GM12878 (cell line): ENCODE data around the gene ZNF100. TPM values are rescaled to one million over a fixed set of nuclear protein-coding genes. Genes with fewer than 3 reads are reported as not detected.

Source experiments
- CBX5 ChIP-seq: sonication (generic); IDR thresholded peaks from 2 replicates; pipeline ENCODE4 v1.6.1; 2016; ENCODE audit warnings: low read depth, moderate library complexity, mild to moderate bottlenecking, inconsistent platforms
- CREB1 ChIP-seq: IDR thresholded peaks from 2 replicates; pipeline ENCODE4 v1.6.1; 2012; ENCODE audit warnings: low read depth, mild to moderate bottlenecking, inconsistent platforms
- EGR1 ChIP-seq, 2 experiments: IDR thresholded peaks; 1 replicate in 1 of 2; 2 replicates in 1 of 2; pipeline ENCODE4 v1.6.1; 2011 to 2012; ENCODE audit warnings: low read depth in 2 of 2, low read length in 2 of 2, borderline replicate concordance in 1 of 2, mild to moderate bottlenecking in 1 of 2, moderate library complexity in 1 of 2
- ESRRA ChIP-seq: IDR thresholded peaks from 2 replicates; pipeline ENCODE4 v1.6.1; 2012; ENCODE audit warnings: mild to moderate bottlenecking, low read length, improper control_type of control experiment
- FOS ChIP-seq: IDR thresholded peaks from 3 replicates; pipeline ENCODE4 v1.6.1; 2011; ENCODE audit warnings: borderline replicate concordance; ENCODE audit not compliant: insufficient read length; ENCODE audit errors: extremely low read depth
- FOXK2 ChIP-seq: fragments of 450-650 bp; IDR thresholded peaks from 2 replicates; pipeline ENCODE4 v1.6.1; 2017; ENCODE audit warnings: mild to moderate bottlenecking, moderate library complexity
- HCFC1 ChIP-seq: fragments of 150-350 bp; IDR thresholded peaks from 2 replicates; pipeline ENCODE4 v1.6.1; 2014; ENCODE audit warnings: low read length
- IKZF1 ChIP-seq: fragments of 450-650 bp; conservative IDR thresholded peaks from 2 replicates; pipeline ENCODE4 v1.6.1; 2017; ENCODE audit warnings: antibody characterized with exemption, mild to moderate bottlenecking
- NFXL1 ChIP-seq: fragments of 450-650 bp; IDR thresholded peaks from 2 replicates; pipeline ENCODE4 v1.6.1; 2017; ENCODE audit warnings: antibody characterized with exemption, mild to moderate bottlenecking, borderline replicate concordance
- NFYA ChIP-seq: IDR thresholded peaks from 2 replicates; pipeline ENCODE4 v1.6.1; 2011; ENCODE audit warnings: low read depth, mild to moderate bottlenecking, low read length, improper control_type of control experiment, borderline replicate concordance
- NR2C1 ChIP-seq: fragments of 450-650 bp; IDR thresholded peaks from 2 replicates; pipeline ENCODE4 v1.6.1; 2017; ENCODE audit warnings: antibody characterized with exemption, mild to moderate bottlenecking, moderate library complexity
- NR2C2 ChIP-seq: IDR thresholded peaks from 2 replicates; pipeline ENCODE4 v1.6.1; 2011; ENCODE audit warnings: borderline replicate concordance, low read depth; ENCODE audit not compliant: control insufficient read depth, insufficient read length
- POU2F2 ChIP-seq: IDR thresholded peaks from 3 replicates; pipeline ENCODE4 v1.6.1; 2011; ENCODE audit warnings: low read depth, mild to moderate bottlenecking, low read length, borderline replicate concordance
- RELA ChIP-seq: fragments of 450-650 bp; IDR thresholded peaks from 2 replicates; pipeline ENCODE4 v1.8.0; 2014; ENCODE audit warnings: borderline replicate concordance; ENCODE audit not compliant: partially characterized antibody
- RELB ChIP-seq: fragments of 450-650 bp; IDR thresholded peaks from 2 replicates; pipeline ENCODE4 v1.6.1; 2017; ENCODE audit warnings: low read depth, mild to moderate bottlenecking, moderate library complexity
- SMC3 ChIP-seq: IDR thresholded peaks from 2 replicates; pipeline ENCODE4 v1.6.1; 2011; ENCODE audit warnings: low read length, improper control_type of control experiment, borderline replicate concordance
- SREBF1 ChIP-seq: IDR thresholded peaks from 2 replicates; pipeline ENCODE4 v1.6.1; 2012; ENCODE audit warnings: mild to moderate bottlenecking, low read length
- SREBF2 ChIP-seq: IDR thresholded peaks from 2 replicates; pipeline ENCODE4 v1.6.1; 2012; ENCODE audit warnings: mild to moderate bottlenecking, low read length
- ZBED1 ChIP-seq: IDR thresholded peaks from 2 replicates; pipeline ENCODE4 v1.6.1; 2016; ENCODE audit warnings: borderline replicate concordance
- ZNF207 ChIP-seq: fragments of 450-650 bp; IDR thresholded peaks from 2 replicates; pipeline ENCODE4 v1.6.1; 2014; ENCODE audit warnings: antibody characterized with exemption, mild to moderate bottlenecking, borderline replicate concordance
- polyA plus RNA-seq, 11 experiments: library from polyadenylated mRNA; depleted of rRNA in 4 of 11; unstranded in 6 of 11; stranded (reverse) in 5 of 11; fragments of >200 nt; fragmentation: Nextera tagmentation in 4 of 11; fragmentation: Illumina TruSeq in 1 of 11; extraction: Ambion mirVana in 4 of 11; extraction: Trizol in 1 of 11; gene quantifications; 1 replicate in 1 of 11; 2 replicates in 10 of 11; pipeline versions ENCODE4 v1.2.1 to v1.2.3, GENCODE V29; 2011 to 2016; ENCODE audit warnings: inconsistent platforms in 2 of 11, missing spikeins in 2 of 11, low read depth in 1 of 11
- total RNA-seq, 4 experiments: library from RNA; depleted of rRNA in 3 of 4; stranded (reverse); fragments of >200 nt in 3 of 4; fragmentation: Illumina TruSeq in 1 of 4; extraction: Trizol in 1 of 4; gene quantifications; 2 replicates each; pipeline versions ENCODE4 v1.2.1 to v1.2.3, GENCODE V29; 2013 to 2021
- TF ChIP-seq, protein P1 (sequence below): fragments of 450-650 bp; formaldehyde crosslinking; IDR thresholded peaks from 2 replicates; pipeline ENCODE4 v1.4.0; 2020; ENCODE audit warnings: mild to moderate bottlenecking, moderate library complexity
- TF ChIP-seq, protein P2 (sequence below): fragments of 450-650 bp; IDR thresholded peaks from 2 replicates; pipeline ENCODE4 v1.6.1; 2017; ENCODE audit warnings: mild to moderate bottlenecking, moderate library complexity

Gene ZNF100
- total and polyA plus RNA-seq, 10 of the 15 experiments (the other 5 are each of a cell fraction or from before 2014, with no cell fraction given), result 3.0 to 18.2 (median 9.4) TPM

GRCh38 chr19:21767065-21767800 is at the start of gene ZNF100 (continued):
- TF ChIP-seq, protein P1, sequence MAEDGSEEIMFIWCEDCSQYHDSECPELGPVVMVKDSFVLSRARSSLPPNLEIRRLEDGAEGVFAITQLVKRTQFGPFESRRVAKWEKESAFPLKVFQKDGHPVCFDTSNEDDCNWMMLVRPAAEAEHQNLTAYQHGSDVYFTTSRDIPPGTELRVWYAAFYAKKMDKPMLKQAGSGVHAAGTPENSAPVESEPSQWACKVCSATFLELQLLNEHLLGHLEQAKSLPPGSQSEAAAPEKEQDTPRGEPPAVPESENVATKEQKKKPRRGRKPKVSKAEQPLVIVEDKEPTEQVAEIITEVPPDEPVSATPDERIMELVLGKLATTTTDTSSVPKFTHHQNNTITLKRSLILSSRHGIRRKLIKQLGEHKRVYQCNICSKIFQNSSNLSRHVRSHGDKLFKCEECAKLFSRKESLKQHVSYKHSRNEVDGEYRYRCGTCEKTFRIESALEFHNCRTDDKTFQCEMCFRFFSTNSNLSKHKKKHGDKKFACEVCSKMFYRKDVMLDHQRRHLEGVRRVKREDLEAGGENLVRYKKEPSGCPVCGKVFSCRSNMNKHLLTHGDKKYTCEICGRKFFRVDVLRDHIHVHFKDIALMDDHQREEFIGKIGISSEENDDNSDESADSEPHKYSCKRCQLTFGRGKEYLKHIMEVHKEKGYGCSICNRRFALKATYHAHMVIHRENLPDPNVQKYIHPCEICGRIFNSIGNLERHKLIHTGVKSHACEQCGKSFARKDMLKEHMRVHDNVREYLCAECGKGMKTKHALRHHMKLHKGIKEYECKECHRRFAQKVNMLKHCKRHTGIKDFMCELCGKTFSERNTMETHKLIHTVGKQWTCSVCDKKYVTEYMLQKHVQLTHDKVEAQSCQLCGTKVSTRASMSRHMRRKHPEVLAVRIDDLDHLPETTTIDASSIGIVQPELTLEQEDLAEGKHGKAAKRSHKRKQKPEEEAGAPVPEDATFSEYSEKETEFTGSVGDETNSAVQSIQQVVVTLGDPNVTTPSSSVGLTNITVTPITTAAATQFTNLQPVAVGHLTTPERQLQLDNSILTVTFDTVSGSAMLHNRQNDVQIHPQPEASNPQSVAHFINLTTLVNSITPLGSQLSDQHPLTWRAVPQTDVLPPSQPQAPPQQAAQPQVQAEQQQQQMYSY (CRISPR knock-in tag), result no peak
- TF ChIP-seq NR2C2, result no peak
- TF ChIP-seq HCFC1, result 0 out of 2 replicates have a peak, but pooled peaks have one; percentile 24
- TF ChIP-seq EGR1 (IDR thresholded peaks at IDR 0.05; ENCODE audit: borderline replicate concordance in 1 of 2, low read depth in 2 of 2, low read length in 2 of 2), result no peak
- peak; percentile 61 for TF ChIP-seq RELB
- TF ChIP-seq SREBF2, result no peak
- no peak for TF ChIP-seq ESRRA
- TF ChIP-seq POU2F2, result peak; percentile 50; the same call in 1 of the 3 replicates
- TF ChIP-seq SREBF1, result no peak
- 0 out of 2 replicates have a peak, but pooled peaks have one; percentile 61 for TF ChIP-seq CBX5
- no peak for TF ChIP-seq ZNF207
- no peak for TF ChIP-seq RELA
- TF ChIP-seq NFXL1, result no peak
- peak; percentile 62 for TF ChIP-seq IKZF1
- TF ChIP-seq CREB1, result peak; percentile 51; the same call in 1 of the 2 replicates
- no peak for TF ChIP-seq FOXK2
- no peak for TF ChIP-seq ZBED1
- TF ChIP-seq FOS, result peak; percentile 61
- TF ChIP-seq, protein P2, sequence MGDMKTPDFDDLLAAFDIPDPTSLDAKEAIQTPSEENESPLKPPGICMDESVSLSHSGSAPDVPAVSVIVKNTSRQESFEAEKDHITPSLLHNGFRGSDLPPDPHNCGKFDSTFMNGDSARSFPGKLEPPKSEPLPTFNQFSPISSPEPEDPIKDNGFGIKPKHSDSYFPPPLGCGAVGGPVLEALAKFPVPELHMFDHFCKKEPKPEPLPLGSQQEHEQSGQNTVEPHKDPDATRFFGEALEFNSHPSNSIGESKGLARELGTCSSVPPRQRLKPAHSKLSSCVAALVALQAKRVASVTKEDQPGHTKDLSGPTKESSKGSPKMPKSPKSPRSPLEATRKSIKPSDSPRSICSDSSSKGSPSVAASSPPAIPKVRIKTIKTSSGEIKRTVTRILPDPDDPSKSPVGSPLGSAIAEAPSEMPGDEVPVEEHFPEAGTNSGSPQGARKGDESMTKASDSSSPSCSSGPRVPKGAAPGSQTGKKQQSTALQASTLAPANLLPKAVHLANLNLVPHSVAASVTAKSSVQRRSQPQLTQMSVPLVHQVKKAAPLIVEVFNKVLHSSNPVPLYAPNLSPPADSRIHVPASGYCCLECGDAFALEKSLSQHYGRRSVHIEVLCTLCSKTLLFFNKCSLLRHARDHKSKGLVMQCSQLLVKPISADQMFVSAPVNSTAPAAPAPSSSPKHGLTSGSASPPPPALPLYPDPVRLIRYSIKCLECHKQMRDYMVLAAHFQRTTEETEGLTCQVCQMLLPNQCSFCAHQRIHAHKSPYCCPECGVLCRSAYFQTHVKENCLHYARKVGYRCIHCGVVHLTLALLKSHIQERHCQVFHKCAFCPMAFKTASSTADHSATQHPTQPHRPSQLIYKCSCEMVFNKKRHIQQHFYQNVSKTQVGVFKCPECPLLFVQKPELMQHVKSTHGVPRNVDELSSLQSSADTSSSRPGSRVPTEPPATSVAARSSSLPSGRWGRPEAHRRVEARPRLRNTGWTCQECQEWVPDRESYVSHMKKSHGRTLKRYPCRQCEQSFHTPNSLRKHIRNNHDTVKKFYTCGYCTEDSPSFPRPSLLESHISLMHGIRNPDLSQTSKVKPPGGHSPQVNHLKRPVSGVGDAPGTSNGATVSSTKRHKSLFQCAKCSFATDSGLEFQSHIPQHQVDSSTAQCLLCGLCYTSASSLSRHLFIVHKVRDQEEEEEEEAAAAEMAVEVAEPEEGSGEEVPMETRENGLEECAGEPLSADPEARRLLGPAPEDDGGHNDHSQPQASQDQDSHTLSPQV, result no peak
- no peak; the same call in 1 of the 2 replicates for TF ChIP-seq NFYA
- no peak for TF ChIP-seq SMC3
- TF ChIP-seq NR2C1, result no peak
